Stomach smooth muscle (tissue), 2 donors: ENCODE measurements around the gene APRT.
"Not testable (repeated sequence)": the region's sequence is repeated elsewhere in the genome, so short reads cannot be mapped to it uniquely, and the experiment has no call there.

Experiments used
- H3K27ac ChIP-seq: one replicate; pipeline ENCODE4 v1.7.0; 2013; ENCODE audit warnings: mild to moderate bottlenecking, low read length, inconsistent platforms
- H3K27me3 ChIP-seq, 2 donors: one replicate each; pipeline ENCODE4 v1.7.0; 2013; ENCODE audit warnings: low read length in 2 of 2; ENCODE audit not compliant: insufficient read depth in 2 of 2, control insufficient read depth in 1 of 2
- H3K36me3 ChIP-seq, 2 donors: one replicate each; pipeline ENCODE4 v1.7.0; 2013; ENCODE audit warnings: low read length in 2 of 2; ENCODE audit not compliant: control insufficient read depth in 2 of 2, insufficient read depth in 2 of 2
- H3K4me1 ChIP-seq: one replicate; pipeline ENCODE4 v1.7.0; 2013; ENCODE audit warnings: low read length; ENCODE audit not compliant: control insufficient read depth, insufficient read depth
- H3K4me3 ChIP-seq, 2 donors: one replicate each; pipeline ENCODE4 v1.7.0; 2013; ENCODE audit warnings: low read length in 2 of 2
- H3K9ac ChIP-seq, 2 donors: one replicate each; pipeline ENCODE4 v1.7.0; 2013; ENCODE audit warnings: low read length in 2 of 2, mild to moderate bottlenecking in 1 of 2
- H3K9me3 ChIP-seq, 2 donors: one replicate each; pipeline ENCODE4 v1.7.0; 2013; ENCODE audit warnings: low read length in 2 of 2; ENCODE audit not compliant: control insufficient read depth in 2 of 2
- donor health status: healthy.
- donor health status: Pancreatic carcinoma.

APRT gene

GRCh38 chr16:88796278-88796677 lies 15.4 kb downstream of the APRT start:
- H3K27me3 ChIP-seq, result peaks cover 11 to 12% of the 10 kb centered on the region in 2 donors
- no peak overlapping the region for H3K9ac ChIP-seq
- H3K27ac ChIP-seq, result no peak overlapping the region
- H3K4me3 ChIP-seq, result no peak overlapping the region
- no peaks in the 10 kb centered on the region for H3K9me3 ChIP-seq
- no peaks in the 10 kb centered on the region for H3K36me3 ChIP-seq
- no peaks in the 10 kb centered on the region for H3K4me1 ChIP-seq

- Histone ChIP-seq H3K27ac (no peak overlapping the region), H3K27me3 (peaks cover 11 to 13% of the 10 kb centered on the region in 2 donors), H3K4me3 (no peak overlapping the region), H3K9ac (no peak overlapping the region), H3K9me3 (no peaks in the 10 kb centered on the region), H3K4me1 (peaks cover 2% of the 10 kb centered on the region), H3K36me3 (no peaks in the 10 kb centered on the region)
These were observed 18.3 kb downstream of the APRT start for GRCh38 chr16:88793251-88793954.

GRCh38 chr16:88792668-88793250 lies 19.0 kb downstream of the APRT start:
- Histone ChIP-seq H3K4me3 (no peak overlapping the region), H3K4me1 (peaks cover 2% of the 10 kb centered on the region), H3K36me3 (no peaks in the 10 kb centered on the region), H3K9ac (no peak overlapping the region), H3K9me3 (no peaks in the 10 kb centered on the region), H3K27me3 (peaks cover 11 to 13% of the 10 kb centered on the region in 2 donors), H3K27ac (no peak overlapping the region)

- Histone ChIP-seq H3K36me3 (no peaks in the 10 kb centered on the region), H3K27me3 (peaks cover 11 to 13% of the 10 kb centered on the region in 2 donors), H3K9me3 (no peaks in the 10 kb centered on the region), H3K4me1 (peaks cover 2% of the 10 kb centered on the region), H3K4me3 (no peak overlapping the region), H3K27ac (no peak overlapping the region), H3K9ac (no peak overlapping the region)
These were observed 19.6 kb downstream of the APRT start for GRCh38 chr16:88792078-88792550.

- Histone ChIP-seq H3K9me3 (no peaks in the 10 kb centered on the region), H3K4me3 (no peak overlapping the region), H3K27me3 (peaks cover 11 to 13% of the 10 kb centered on the region in 2 donors), H3K27ac (no peak overlapping the region), H3K4me1 (peaks cover 5% of the 10 kb centered on the region), H3K9ac (no peak overlapping the region), H3K36me3 (no peaks in the 10 kb centered on the region)
These were observed 21.2 kb downstream of the APRT start for GRCh38 chr16:88790312-88791211.

GRCh38 chr16:88789594-88789993 lies 22.1 kb downstream of the APRT start:
- H3K4me3 ChIP-seq, result no peak overlapping the region
- peaks cover 9% of the 10 kb centered on the region for H3K4me1 ChIP-seq
- peaks cover 11 to 13% of the 10 kb centered on the region in 2 donors for H3K27me3 ChIP-seq
- H3K9ac ChIP-seq, result no peak overlapping the region
- no peak overlapping the region for H3K27ac ChIP-seq
- H3K36me3 ChIP-seq, result no peaks in the 10 kb centered on the region
- H3K9me3 ChIP-seq, result no peaks in the 10 kb centered on the region

- Histone ChIP-seq H3K27me3 (peaks cover 11 to 13% of the 10 kb centered on the region in 2 donors), H3K4me1 (peaks cover 16% of the 10 kb centered on the region)
- H3K4me3 ChIP-seq, H3K36me3 ChIP-seq, H3K9me3 ChIP-seq, H3K27ac ChIP-seq, H3K9ac ChIP-seq: not testable (repeated sequence)
These were observed 23.0 kb downstream of the APRT start for GRCh38 chr16:88788749-88789148.

GRCh38 chr16:88787579-88788314 lies 24.0 kb downstream of the APRT start:
- peaks cover 27% of the 10 kb centered on the region for H3K4me1 ChIP-seq

GRCh38 chr16:88785106-88785924 lies 26.4 kb downstream of the APRT start, which contains the start of gene PIEZO1:
Gene PIEZO1 (minus strand): TSS chr16:88785220. CDS start chr16:88784964, 256 bp downstream.
- H3K4me1 ChIP-seq, result peaks cover 48% of the 10 kb centered on the region
- H3K4me3 ChIP-seq, result peak within 1 kb of the TSS; percentile 65 to 79
- H3K27me3 ChIP-seq, result no peaks in the 10 kb centered on the region
- H3K36me3 ChIP-seq, result no peaks in the 10 kb centered on the region
- H3K9ac ChIP-seq, result peak within 1 kb of the TSS; percentile 82 to 83
- H3K9me3 ChIP-seq, result no peaks in the 10 kb centered on the region
- peak within 1 kb of the TSS; percentile 93 for H3K27ac ChIP-seq

More at GRCh38 chr16:88787579-88788314, 24.0 kb downstream of the APRT start:
- Histone ChIP-seq H3K9ac (no peak overlapping the region), H3K9me3 (no peaks in the 10 kb centered on the region), H3K4me3 (no peak overlapping the region), H3K36me3 (no peaks in the 10 kb centered on the region), H3K27me3 (peaks cover 6 to 9% of the 10 kb centered on the region in 2 donors), H3K27ac (no peak overlapping the region)
